NCI-H1092 treated with DMSO at 0.1 percent for 48 hours (cell line): Measurements from ENCODE around the gene MACC1.
A peak's percentile ranks its signal among the peaks of the same experiment; 100 is the strongest.

Source experiments
- DNase-seq: peaks from one replicate; lab custom pipeline; 2025; lab: John Stamatoyannopoulos, UW

The MACC1 gene, protein sequence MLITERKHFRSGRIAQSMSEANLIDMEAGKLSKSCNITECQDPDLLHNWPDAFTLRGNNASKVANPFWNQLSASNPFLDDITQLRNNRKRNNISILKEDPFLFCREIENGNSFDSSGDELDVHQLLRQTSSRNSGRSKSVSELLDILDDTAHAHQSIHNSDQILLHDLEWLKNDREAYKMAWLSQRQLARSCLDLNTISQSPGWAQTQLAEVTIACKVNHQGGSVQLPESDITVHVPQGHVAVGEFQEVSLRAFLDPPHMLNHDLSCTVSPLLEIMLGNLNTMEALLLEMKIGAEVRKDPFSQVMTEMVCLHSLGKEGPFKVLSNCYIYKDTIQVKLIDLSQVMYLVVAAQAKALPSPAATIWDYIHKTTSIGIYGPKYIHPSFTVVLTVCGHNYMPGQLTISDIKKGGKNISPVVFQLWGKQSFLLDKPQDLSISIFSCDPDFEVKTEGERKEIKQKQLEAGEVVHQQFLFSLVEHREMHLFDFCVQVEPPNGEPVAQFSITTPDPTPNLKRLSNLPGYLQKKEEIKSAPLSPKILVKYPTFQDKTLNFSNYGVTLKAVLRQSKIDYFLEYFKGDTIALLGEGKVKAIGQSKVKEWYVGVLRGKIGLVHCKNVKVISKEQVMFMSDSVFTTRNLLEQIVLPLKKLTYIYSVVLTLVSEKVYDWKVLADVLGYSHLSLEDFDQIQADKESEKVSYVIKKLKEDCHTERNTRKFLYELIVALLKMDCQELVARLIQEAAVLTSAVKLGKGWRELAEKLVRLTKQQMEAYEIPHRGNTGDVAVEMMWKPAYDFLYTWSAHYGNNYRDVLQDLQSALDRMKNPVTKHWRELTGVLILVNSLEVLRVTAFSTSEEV

DNA sequence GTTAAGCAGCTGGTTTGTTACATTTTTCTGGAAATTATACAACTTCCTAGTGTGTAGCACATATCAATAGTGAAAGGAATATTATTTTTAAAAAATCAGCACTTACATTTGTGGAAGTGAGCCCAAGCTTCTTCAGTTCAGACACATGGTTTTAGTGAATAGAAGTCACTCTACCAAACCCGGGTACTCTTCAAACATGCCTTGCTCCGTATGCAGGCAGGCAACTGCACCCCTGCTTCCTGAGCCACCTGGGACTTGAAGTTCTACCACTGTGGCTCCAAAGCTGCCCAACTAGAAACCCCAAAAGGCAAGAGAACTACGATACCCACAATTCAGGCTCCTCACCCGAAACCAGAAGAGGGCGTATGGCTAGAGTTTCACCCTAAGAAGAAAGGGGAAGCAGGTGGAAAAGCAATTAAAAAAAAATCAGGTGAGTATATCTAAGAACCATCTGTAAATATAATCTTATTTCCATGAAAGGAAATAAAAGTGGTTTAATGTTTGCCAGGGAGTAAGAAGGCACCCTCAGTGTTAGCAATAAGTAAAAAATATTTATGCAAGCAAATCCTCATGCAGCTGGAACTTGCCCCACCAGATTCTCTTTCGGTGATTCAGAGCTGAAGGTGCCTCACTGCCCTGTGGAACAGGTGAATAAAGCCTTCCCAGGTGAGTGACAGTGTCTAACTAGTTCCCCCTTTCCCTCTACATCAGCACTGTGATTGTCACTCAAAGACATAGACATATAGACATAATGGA is at the start of gene MACC1:
Gene MACC1, minus strand, starts transcription at position 192 of the 756 bp plus-strand sequence. CDS start 55,522 bp downstream, outside the sequence.
- DNase-seq: peak; percentile 62

GRCh38 chr7:20264623-20265022 is 47.4 kb upstream of the MACC1 start:
- DNase-seq: no peak

- DNase-seq: no peak
Observed at GRCh38 chr7:20260223-20260622, 43.0 kb upstream of the MACC1 start.

DNA sequence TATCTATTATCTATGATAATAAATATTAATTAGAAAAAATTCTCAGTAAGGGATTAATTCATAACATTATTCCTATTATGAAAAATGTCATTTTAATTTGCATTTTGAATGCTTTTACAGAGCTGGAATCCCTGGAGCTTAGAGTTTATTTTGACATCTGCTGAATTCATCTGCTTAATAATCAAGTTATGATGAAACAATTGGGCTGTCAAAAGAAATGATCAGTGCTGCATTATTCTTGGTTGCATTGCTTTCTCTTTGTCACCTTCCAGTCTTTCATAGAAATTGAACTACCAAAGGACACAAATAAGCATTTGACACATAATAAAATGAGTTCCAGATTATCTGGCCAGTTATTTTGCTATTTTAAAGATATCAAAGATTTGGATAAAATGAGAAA is 40.0 kb upstream of the MACC1 start:
- DNase-seq: no peak

DNA sequence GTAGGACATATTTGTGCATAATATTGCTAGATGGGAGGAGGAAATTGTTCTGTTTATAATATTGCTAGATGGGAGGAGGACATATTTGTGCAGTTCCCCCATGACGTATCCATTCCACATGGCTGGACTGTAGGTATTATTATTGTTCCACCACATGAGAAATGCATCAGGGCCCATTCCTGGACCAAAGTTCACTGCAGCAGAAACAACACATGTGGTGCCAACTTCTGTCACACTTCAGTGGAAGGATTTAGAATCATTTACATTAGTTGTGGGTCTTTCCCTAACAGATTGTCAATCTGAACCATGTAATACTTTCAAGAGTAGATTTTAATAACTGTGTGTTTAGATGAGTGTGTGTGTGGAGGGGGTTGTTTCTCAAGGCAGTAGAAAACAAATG is 32.7 kb upstream of the MACC1 start:
- no peak for DNase-seq

GRCh38 chr7:20249376-20249775 is 32.2 kb upstream of the MACC1 start:
- DNase-seq: no peak

GRCh38 chr7:20246236-20246635 is 29.1 kb upstream of the MACC1 start:
- no peak for DNase-seq

- no peak for DNase-seq
Observed at GRCh38 chr7:20244334-20245120, 27.3 kb upstream of the MACC1 start.

- DNase-seq: no peak
Observed at GRCh38 chr7:20241911-20242261, 24.7 kb upstream of the MACC1 start.

- no peak for DNase-seq
Observed at GRCh38 chr7:20241194-20241910, 24.2 kb upstream of the MACC1 start.

GRCh38 chr7:20240080-20240926 is 23.1 kb upstream of the MACC1 start:
- no peak for DNase-seq

- DNase-seq: no peak
Observed at GRCh38 chr7:20238754-20239324, 21.7 kb upstream of the MACC1 start.

DNA sequence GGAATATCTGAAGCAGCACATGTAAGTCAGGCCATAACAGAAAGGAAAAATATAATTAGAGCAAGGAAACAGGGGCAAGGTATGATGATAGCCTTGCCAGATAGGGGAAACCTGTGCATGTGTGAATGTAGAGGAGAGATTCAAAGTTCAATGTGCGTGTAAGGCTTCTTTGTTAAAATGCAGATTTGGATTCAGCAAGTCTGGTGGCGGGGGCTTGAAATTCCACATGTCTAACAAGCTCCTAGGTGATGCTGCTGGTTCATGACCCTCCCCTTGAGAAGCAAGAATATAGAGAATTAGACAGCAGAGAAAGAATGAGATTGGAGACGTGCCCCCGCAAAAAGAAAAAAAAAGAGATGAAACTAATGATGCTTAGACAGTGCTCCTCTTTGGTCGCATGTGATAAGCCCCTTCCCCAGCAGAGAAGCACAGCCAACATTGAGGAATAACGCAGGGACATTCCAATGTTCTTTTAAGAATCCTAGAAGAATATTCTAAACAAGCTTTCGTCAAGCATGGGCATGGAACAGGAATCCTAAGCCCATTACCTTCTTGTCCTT is 21.1 kb upstream of the MACC1 start:
- DNase-seq: no peak

- no peak for DNase-seq
Observed at GRCh38 chr7:20237464-20238193, 20.4 kb upstream of the MACC1 start.

DNA sequence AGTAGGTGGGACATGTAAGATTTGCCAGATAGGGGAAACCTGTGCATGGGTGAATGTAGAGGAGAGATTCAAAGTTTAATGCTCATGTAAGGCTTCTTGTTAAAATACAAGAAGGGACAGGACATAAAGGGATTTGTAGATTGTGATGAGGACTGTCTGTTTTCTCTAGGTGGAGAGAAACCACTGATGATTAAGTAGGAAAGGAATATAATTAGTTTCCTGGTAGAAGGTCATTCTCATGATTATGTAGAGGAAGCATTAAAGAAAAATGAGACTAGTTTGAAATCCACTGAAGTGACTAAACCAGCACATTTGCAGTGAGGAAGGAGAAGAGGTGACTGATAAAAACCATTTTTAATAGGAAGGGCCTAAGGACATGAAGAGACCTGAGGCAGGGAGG is 19.6 kb upstream of the MACC1 start:
- no peak for DNase-seq

DNA sequence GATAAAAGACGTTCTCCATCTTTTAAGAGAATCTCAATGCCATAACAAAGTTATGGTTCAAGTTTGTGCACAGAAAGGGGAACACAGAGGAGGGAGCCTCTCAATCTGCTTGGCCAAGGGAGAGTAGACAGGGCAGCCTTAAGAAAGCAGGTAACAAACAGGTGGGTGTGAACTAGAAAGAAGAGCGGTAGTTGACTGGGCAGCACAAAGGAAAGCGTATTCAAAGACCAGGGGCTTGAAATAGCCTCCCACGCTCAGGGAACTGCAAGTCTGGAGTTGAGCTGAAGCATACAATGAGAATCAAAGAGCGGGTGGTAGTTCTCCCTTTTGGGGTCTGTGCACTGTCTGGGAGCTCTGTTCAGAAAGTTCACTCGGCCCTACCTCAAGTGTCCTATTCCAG is 18.9 kb upstream of the MACC1 start:
- no peak for DNase-seq

DNA sequence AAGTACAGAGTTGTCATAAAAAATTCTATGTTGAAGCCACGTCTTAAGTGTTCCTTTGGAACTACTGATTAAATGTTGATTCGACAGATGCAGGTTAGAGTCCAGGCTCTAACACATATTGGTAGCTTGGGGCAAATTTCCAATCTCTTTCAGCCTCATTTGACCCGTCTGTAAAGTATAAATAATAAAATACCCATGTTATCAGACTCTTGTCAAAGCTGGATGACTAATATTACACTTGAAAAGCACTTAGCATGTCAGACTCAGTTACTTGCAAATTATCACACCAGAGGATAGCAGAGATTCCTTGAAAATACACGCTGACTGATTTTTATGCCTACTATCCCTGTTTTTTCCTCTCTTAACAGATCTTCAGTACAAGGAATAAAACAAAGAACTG is 18.1 kb upstream of the MACC1 start:
- no peak for DNase-seq

GRCh38 chr7:20233362-20233761 is 16.2 kb upstream of the MACC1 start:
- DNase-seq: no peak

DNA sequence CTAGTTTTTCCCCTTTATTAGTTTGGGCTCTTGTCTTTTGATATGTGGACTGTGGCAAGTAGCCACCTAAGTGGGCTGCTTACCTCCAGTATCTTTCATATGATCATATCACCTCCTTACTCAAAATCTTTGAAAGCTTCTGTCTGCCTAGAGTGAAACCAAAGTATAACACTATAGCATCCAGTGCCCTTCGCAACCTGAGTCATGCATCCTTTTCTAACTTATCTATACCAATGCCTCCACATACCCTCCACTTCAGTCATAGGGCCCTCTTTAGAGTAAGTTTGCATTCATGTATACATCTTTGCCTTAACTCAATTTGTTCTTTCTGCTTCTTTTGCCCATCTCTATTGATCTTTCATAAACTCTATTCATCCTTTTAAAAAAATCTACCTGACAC is 15.7 kb upstream of the MACC1 start:
- no peak for DNase-seq
